ENCODE measurements around the gene LNPEP.

The LNPEP gene

DNA sequence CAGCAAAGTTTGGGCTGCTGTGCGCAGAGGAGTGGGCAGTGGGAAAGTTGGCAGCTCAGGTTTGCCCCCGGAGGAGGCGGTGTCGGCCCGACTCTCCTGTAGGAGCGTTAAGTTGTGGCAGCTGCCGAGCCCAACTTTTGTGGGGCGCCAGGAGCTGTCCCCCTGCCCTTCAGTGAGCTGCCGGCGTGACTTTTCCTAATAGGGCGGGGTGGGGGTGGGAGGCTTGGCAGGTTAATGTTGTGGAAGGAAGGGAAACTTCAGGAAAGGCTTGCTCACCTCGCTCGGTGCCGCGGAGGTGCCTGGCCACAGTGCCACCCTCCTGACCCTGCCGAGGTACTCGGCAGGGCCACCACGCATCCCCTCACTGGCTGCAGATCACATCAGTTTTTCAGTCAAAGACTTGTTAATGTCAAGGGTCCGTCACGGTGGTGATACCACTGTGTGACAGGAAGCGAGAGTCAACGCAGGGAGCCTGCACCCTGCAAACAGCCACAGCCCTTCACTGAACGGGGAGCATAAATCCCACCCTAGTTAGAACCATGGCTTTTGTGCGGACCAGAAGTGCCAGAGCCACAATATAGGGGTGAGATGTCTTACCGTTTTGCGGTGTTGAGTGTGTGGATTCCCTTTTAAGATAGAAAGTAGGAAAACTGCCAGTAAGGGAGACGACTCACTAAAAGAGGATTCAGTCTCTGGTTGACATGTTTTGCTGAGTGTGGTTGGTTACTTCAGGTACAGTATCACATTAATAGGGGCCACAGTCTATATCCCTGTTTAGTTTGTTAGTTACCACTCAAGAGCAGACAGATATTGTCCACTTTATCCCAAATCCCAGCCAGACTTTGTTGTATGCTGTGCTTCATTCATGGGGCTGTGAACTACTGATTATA, 796 bp downstream of the LNPEP start:
- H3K36me3 ChIP-seq (ENCODE audit: low read length) = peaks cover 24% of the 10 kb centered on the region
- peak overlapping the region; percentile 97 for H3K9ac ChIP-seq (ENCODE audit: low read length)
- peak overlapping the region; percentile 81 for H3K4me3 ChIP-seq (ENCODE audit: insufficient read depth, low read length, poor library complexity, severe bottlenecking)
- peaks cover 44% of the 10 kb centered on the region for H3F3A ChIP-seq (ENCODE audit: insufficient read depth)
- H4K20me1 ChIP-seq (ENCODE audit: low read depth, low read length) = peaks cover 17% of the 10 kb centered on the region; the same call in 1 of the 2 replicates
- H2AFZ ChIP-seq (ENCODE audit: low read depth, low read length, severe bottlenecking) = no peak overlapping the region
- H3K9me3 ChIP-seq (ENCODE audit: insufficient read depth, low read length) = no peaks in the 10 kb centered on the region
- H3K27ac ChIP-seq (ENCODE audit: low read depth, low read length) = peak overlapping the region; percentile 98
- no peaks in the 10 kb centered on the region for H3K9me2 ChIP-seq (replicated peaks; ENCODE audit: insufficient read depth, low read length)
- peak overlapping the region; percentile 98 for H3K4me2 ChIP-seq (ENCODE audit: low read depth, low read length, poor library complexity, severe bottlenecking)
- TF ChIP-seq CTCF (IDR thresholded peaks at IDR 0.05; ENCODE audit: insufficient read depth, low read length, poor library complexity, severe bottlenecking) = no peak
- no peak for TF ChIP-seq EZH2phosphoT487 (conservative IDR thresholded peaks at IDR 0.05; ENCODE audit: low read length)
- no peaks in the 10 kb centered on the region; the same call in 1 of the 2 replicates for H3K27me3 ChIP-seq (ENCODE audit: low read length)
- peaks cover 72% of the 10 kb centered on the region for H3K79me2 ChIP-seq (ENCODE audit: insufficient read depth, low read length)

DNA sequence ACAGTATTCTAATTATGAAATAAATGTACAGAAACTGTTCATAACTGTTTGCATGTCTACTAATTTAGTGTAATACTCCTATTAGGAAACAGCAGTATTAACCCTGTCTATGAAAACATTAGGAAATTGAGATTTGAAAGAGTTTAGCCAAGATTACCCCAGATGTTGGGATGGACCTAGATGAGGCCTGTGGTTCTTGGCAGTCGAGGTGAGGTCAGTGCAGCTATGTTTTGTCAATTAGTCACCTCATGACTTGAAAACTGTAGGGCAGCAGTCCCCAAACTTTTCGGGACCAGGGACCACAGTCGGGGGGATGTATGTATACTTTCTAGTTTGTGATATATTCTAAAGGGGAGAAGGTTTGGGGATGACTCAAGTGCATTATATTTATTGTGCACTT, 4.7 kb downstream of the LNPEP start:
- TF ChIP-seq EZH2phosphoT487 (conservative IDR thresholded peaks at IDR 0.05; ENCODE audit: low read length) = no peak
- TF ChIP-seq CTCF (IDR thresholded peaks at IDR 0.05; ENCODE audit: insufficient read depth, low read length, poor library complexity, severe bottlenecking) = no peak
- H3K9me2 ChIP-seq (replicated peaks; ENCODE audit: insufficient read depth, low read length) = no peaks in the 10 kb centered on the region
- no peak overlapping the region for H2AFZ ChIP-seq (ENCODE audit: low read depth, low read length, severe bottlenecking)
- H3K4me2 ChIP-seq (ENCODE audit: low read depth, low read length, poor library complexity, severe bottlenecking) = peak overlapping the region; percentile 98
- H3K9ac ChIP-seq (ENCODE audit: low read length) = no peak overlapping the region
- H3K9me3 ChIP-seq (ENCODE audit: insufficient read depth, low read length) = no peaks in the 10 kb centered on the region
- peaks cover 93% of the 10 kb centered on the region for H3K79me2 ChIP-seq (ENCODE audit: insufficient read depth, low read length)
- H4K20me1 ChIP-seq (ENCODE audit: low read depth, low read length) = peaks cover 17% of the 10 kb centered on the region; the same call in 1 of the 2 replicates
- no peak overlapping the region for H3K4me3 ChIP-seq (ENCODE audit: insufficient read depth, low read length, poor library complexity, severe bottlenecking)
- H3K27ac ChIP-seq (ENCODE audit: low read depth, low read length) = no peak overlapping the region
- H3K36me3 ChIP-seq (ENCODE audit: low read length) = peaks cover 24% of the 10 kb centered on the region
- H3K27me3 ChIP-seq (ENCODE audit: low read length) = no peaks in the 10 kb centered on the region
- peaks cover 19% of the 10 kb centered on the region; the same call in 1 of the 2 replicates for H3F3A ChIP-seq (ENCODE audit: insufficient read depth)

GRCh38 chr5:96941140-96941539, 5.3 kb downstream of the LNPEP start:
- H3K4me3 ChIP-seq (ENCODE audit: insufficient read depth, low read length, poor library complexity, severe bottlenecking) = no peak overlapping the region
- no peaks in the 10 kb centered on the region for H3K9me2 ChIP-seq (replicated peaks; ENCODE audit: insufficient read depth, low read length)
- TF ChIP-seq EZH2phosphoT487 (conservative IDR thresholded peaks at IDR 0.05; ENCODE audit: low read length) (no peak), CTCF (IDR thresholded peaks at IDR 0.05; ENCODE audit: insufficient read depth, low read length, poor library complexity, severe bottlenecking) (no peak)
- no peak overlapping the region for H3K4me2 ChIP-seq (ENCODE audit: low read depth, low read length, poor library complexity, severe bottlenecking)
- H3K9me3 ChIP-seq (ENCODE audit: insufficient read depth, low read length) = no peaks in the 10 kb centered on the region
- peaks cover 17% of the 10 kb centered on the region; the same call in 1 of the 2 replicates for H4K20me1 ChIP-seq (ENCODE audit: low read depth, low read length)
- H3K79me2 ChIP-seq (ENCODE audit: insufficient read depth, low read length) = peaks cover 97% of the 10 kb centered on the region
- H3K36me3 ChIP-seq (ENCODE audit: low read length) = peaks cover 24% of the 10 kb centered on the region
- H3K9ac ChIP-seq (ENCODE audit: low read length) = no peak overlapping the region
- no peak overlapping the region for H2AFZ ChIP-seq (ENCODE audit: low read depth, low read length, severe bottlenecking)
- H3F3A ChIP-seq (ENCODE audit: insufficient read depth) = peaks cover 24% of the 10 kb centered on the region; the same call in 1 of the 2 replicates
- no peaks in the 10 kb centered on the region for H3K27me3 ChIP-seq (ENCODE audit: low read length)
- no peak overlapping the region for H3K27ac ChIP-seq (ENCODE audit: low read depth, low read length)

Measured in SU-DHL-6 (cell line).